Measurements from ENCODE around the gene USH2A.

USH2A gene

DNA sequence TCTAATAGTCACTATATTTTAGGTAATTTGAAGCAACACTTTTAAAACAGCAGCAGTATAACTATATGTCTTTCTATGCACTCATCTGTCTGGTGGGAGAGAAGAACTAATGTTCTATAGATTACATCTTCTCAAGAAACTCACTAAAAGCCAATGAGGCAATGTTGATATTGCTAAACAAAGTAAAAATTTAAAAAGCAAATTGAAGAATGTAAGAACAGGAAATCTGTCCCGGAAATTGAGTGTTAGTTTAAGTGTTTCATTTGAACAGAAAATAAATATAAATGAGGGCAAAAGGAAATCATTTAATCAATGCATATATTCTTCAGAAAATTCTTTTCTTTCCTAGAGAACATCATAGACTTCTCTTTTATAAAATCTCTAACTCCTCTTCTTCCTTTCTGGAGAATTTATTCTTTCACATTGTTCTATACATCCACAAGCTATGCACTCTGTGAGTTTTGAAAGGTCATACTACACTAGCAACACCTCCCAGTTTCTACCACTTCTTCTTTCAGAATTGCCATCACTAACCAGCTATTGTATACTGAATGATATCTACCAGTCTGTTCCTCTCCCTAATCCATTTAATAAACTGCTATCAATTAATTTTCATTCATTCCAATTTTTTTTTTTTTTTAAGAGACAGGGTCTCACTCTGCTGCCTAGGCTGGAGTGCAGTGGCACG is 153.0 kb downstream of the USH2A start:
- no peak for DNase-seq (ENCODE audit: low spot score)

DNA sequence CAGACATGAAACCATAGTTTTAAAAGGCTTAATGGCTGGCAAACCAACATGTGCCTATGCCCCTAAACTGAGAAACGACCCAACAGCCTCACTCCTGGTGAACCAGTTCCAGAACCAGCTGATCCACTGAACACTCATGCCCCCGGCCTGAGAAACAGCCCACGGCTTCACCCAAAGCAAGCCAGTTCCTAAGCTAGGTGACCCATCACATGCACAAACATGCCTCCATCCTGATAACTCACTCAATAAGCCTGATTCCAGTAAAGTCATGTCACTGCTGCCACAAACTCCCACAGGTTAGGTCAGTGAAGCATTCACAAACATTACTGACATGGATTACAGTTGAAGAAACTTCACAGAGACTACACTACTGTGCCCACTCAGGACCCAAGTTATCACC is 161.6 kb downstream of the USH2A start:
- no peak for DNase-seq (ENCODE audit: low spot score)

DNA sequence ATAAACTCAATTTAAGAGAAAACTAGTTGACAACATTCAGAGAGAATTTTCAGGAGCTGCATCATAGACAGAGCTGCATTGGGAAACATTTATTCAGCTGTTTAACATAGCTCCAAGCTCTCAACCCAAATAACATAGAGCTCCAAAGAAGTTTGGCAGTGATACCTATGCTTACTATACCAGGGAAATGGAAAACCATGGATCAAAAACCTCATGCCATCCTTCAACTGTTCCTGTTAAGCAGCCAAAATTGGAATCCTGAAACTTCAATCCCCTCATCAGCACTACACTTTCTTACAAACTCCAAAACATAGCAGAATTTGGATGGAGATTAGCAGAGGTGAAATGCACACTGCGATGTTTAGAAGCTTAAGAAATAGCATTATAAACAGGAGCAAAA is 164.4 kb downstream of the USH2A start:
- no peak for DNase-seq (ENCODE audit: low spot score)

DNA sequence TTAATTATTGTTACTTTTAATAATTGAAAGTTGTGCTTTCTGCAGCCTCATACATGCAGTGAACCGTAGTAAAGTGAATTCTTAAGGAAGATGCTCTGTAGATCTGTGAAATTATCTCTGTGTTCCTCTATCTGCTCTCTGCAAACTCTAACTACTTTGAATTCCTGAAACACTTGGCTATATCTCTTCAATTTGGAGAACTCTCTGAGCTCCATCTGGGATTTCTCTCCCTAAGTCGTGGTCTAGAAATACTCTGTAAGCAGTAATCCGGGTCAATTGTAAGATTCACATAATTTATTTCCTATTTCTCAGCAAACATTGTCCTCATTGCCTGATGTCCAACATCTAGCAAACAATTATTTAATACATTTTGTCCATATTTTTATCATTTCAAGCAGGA is 164.9 kb downstream of the USH2A start:
- DNase-seq (ENCODE audit: low spot score), result no peak

DNA sequence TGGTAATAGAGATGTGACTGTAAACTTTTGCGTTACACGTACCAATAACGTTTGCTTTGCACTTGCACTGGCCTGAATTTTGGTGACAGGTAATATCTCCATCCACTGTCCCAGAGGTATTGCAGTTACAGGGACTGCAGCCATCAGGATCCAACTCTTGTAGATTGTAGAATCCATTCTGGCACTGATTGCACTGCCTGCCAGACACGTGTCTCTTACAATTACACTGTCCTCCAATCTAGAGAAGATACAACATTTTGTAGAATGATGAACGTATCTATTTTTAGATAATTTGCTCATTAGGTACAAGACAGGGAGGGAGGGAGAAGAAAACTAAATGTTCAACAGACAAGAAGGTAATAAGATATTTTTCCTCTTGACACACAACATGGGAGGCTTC is 172.4 kb downstream of the USH2A start:
- no peak for DNase-seq (ENCODE audit: low spot score)

DNA sequence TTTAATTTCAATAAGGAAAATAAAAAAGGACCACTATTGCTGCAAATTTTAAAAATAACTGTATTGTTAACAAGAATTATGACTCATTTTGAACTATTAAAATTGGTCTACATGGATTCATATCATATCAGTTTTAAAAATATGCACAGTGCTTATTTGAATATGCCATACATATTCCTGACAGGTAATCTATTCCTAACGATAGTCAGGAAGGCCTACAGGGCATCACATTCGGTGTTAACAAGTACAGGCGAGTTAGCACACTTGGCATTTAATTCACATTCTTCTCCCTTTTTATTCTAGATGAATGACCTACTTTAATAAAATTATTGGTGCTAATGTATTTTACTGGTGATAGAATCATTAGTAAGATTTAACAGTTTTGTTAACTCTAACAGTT is 174.6 kb downstream of the USH2A start:
- no peak for DNase-seq (ENCODE audit: low spot score)

DNA sequence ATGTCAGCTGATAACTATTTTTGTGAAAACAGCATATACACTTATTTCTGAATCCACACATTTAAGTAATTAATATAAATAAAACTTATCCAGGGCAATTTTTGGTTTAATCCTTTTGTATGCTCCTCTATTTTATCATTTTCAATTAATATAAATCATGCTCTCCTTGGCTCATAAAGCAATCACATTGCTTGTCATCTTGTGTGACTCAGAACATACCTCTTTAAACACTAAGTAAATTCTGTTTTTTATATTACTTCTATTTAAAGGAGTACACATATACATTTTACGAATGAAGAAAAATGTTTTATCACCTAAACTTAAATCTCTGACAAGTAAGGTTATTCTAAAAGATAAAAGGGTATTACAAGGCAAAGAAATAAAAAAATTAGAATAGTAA is 175.3 kb downstream of the USH2A start:
- no peak for DNase-seq (ENCODE audit: low spot score)

DNA sequence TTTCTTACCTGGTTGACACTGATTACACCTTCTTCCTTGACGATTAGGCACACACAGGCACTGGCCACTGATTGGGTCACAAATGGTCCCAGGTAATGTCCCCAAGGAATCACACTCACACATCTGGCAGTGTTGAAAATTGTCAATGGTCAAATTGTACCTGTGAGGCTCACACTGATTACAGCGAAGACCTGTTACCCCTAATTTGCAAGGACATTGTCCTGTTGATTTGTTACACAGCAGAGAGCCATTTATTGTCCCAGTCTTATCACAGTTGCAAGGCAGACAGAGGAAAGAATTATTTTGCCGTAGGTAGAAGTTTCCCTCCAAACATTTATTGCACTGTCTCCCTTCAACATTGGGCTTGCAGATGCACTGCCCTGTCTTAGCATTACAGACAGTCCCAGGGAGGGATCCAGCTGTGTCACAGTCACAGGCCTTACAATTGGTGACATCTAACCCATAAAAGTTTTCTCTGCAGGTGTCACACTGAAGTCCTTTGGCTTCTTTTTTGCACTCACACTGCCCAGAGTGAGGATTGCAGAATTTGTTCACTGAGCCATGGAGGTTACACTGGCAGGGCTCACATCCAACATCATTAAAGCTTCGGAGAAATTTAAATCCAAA is 176.6 kb downstream of the USH2A start:
- no peak for DNase-seq (ENCODE audit: low spot score)

DNA sequence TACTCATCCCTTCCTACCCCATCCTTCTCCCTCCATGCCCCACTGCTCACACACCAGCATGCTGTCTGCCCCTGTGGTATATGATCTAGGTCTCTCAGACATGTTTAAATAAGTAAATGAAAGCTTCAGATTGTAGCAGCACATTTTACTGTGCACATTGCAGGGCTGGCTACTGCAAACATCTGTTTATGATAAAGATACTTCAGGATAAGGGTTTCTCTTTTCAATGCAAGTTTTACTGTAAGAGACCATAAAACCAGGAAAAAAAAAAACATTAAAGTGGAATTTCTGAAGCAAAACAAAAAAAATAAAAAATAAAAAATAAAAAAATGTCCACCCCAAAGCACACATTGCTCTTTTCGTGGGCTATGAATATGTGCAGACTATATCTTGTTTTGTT is 184.4 kb downstream of the USH2A start:
- DNase-seq (ENCODE audit: low spot score), result no peak

DNA sequence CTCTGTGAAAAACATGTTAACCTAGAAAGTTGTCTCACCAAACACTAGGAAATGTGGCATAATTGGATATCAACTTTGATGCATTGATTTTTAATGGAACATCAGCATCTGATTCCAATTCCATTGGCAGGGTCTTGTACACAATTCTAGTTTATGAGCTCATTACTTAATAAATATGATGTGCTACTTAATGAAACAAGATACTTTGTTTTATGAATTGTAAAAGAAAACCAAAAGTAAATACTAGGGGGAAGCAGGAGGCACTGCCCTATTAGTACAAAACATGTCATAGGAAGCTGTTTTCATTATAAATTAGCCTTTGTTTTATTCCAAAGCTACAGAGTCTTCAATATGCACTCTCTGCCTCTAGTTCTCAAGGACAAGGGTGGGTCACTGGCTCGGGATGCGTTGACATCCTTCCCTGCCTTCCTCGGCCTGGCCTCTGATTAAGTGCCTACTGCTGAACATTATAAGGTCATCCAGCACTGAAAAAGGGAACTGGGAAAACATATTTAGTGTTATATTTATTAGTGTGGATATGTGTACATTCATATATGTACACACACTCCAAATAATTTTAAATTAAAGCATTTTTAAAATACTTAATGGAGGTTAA is 185.2 kb downstream of the USH2A start:
- DNase-seq (ENCODE audit: low spot score), result no peak

DNA sequence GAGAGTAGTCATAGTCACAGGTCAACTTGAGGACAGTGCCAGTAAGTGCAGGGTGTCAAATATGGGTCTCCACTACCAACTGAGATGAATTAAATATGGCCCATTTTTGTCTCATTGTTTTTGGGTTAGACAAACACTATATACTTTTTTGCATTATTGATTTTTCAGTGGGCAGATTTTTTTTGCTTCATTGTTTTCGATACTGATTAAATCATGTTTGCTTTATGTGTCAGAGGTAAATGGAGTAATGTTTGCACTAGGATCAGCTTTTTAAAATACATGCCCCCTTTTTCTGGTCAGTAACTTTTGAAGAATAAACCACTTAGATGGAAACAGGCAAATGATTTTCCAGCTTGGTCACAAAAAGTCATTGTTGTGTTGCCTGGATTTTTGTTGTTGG is 199.0 kb downstream of the USH2A start:
- no peak for DNase-seq (ENCODE audit: low spot score)

DNA sequence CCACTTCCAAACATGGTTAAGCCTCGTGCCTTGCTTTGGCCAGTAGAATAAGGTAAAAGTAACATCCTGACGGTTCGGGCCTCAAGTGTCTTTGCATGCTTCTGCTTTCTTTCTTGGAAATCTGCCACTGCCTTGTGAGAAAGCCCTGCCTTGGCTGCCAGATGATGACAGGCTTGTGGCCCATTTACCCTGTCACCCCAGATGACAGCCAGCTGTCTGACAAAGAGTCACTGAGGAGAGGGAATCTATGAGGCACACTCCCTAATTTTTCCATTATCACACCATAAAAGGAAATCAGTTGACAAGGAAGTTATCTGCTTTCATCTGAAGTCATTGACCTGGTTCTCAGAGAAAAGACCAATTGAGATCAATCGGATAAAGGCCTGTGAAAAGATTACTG is 199.8 kb downstream of the USH2A start:
- no peak for DNase-seq (ENCODE audit: low spot score)

DNA sequence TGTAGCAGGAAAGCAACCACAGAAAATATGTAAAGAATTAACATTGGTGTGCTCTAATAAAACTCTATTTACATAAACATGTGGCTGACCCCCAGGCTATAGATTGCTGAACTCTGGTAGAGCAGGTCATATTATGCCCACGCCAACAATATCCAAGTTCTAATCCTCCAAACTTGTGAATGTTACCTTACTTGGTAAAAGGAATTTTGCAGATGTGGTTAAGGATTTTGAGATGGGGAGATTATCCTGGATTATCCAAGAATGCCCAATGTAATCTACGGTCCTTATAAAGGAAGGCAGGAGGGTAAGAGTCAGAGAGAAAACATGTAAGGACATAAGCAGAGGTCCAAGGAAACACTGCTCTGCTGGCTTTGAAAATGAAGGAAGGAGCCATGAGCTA is 201.0 kb downstream of the USH2A start:
- no peak for DNase-seq (ENCODE audit: low spot score)

DNA sequence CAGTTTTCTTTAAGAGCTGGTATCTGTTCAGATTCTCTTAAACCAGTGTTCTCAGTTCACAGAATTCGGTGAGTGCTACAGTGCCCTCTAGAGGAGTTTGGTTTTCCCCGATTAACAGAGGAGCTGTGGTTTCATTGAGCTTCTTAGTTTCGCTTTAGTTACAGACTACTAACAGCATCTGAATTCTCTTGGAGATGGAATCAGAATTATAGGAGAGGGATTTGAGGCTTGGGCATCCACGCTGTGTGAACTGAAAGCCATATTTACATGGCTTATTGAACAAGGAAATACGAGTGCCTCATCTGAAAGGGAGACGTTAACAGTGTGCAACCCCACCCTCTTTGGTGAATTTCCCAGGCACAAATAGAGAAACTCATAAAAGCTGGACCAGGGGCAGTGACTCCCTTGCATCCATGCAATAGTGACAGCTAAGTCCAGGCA is 202.0 kb downstream of the USH2A start:
- peak; percentile 24 for DNase-seq (ENCODE audit: low spot score)

DNA sequence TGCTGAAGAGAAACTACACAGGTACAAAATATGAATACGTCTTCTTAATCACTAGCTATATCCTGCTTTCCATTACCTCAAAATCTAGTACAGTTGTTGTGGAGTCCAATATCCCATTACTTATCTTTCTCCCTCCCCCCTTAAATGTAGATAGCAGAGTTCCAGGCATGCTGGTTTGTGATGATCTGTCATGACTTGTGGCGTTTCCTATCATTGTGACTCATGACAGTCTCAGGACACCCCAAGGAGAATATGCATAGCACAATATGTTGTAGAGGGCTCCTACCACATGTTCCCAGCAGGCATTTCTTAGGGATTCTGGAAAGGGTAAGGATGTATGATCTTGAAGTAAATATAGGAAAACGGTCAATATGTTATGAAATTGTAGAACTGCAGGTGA is 206.9 kb downstream of the USH2A start:
- no peak for DNase-seq (ENCODE audit: low spot score)

DNA sequence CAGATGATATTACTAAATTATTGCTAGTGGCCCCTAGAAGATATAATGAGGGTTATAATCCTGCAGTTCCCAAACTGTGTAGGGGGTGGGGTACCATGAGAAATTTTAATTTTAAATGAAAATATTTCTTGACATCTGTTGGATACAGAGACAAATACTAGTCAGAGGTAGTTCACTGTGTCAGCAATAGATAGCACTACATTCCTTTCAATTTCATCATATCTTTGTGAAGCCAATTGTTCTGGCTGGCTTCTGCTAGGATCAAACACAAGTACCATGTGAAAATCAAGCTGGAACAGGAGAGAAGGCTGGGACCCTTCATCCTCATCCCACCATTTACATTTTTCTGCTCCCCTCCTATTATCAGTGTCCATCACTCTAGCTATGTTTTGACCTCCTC is 208.1 kb downstream of the USH2A start:
- DNase-seq (ENCODE audit: low spot score), result no peak

DNA sequence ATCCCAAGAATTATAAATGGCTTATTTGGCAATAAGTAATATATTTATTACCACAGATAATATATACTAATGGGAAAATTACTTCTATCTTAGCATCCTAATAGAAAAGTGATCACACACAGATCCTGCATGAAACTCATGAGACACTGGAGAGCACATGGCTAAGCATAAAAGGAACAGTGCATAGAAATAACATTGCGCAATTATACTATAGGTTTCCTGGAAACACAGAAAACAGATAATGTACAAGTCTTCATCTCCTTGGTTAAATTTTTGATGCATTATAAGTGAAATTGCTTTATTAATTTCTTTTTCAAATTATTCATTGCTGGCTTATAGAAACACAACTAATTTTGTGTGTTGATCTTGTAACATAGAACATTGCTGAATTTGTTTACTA is 210.4 kb downstream of the USH2A start:
- DNase-seq (ENCODE audit: low spot score), result no peak

DNA sequence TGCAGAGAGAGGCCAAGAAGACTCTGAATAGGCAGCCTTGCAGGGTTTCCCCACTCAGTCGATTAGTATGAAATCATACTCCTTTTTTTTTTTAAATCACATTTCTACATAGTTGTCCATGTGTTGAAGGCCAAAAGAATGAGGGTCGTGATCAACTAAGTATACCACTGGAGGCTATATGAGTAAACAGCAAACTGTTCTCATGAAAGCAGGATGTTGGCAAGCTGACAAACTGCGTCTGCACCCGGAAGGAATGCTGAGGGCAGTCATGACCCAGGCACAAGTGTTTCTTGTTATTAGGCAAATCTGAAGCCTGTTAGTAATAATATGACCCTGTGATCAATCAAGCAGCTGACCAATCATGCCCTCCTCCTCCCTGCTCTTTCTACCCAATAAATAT is 213.2 kb downstream of the USH2A start:
- DNase-seq (ENCODE audit: low spot score), result no peak

DNA sequence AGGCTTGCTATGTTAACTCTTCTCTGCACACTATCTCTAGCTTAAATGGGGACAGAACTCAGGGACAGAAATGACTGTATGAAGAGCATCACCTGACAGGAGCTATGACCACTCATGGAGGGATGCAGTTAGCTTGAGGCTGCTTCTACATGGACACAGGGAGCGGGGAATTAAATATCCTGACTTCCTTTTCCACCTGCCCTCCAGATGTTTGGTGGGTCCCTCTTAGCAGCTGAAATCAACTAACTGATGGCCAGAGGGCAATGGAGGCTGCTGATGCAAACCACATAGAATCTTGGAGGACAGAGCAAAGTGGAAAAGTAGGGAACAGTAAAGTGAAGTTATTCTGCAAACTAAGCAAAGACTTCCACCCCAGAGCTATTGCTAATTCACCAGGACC is 214.1 kb downstream of the USH2A start:
- no peak for DNase-seq (ENCODE audit: low spot score)

DNA sequence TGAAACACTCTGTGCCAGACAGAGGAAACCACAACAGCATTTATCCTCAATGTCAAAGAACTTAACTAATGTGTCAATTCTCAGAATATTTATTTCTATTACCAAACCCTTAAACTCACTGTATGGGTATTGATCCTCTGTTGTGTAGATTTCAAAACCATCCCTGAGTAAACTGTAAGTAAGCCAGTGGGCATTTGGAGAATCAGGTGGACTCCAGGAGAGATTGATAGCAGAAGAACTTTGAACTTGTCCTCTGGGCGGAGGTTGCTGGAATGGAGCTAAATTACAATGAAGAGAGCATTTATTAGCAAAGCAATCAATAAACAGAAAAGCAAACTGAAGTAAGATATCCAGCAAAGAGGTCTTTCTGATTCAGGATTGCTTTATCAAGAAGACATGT is 216.1 kb downstream of the USH2A start:
- DNase-seq (ENCODE audit: low spot score), result no peak

DNA sequence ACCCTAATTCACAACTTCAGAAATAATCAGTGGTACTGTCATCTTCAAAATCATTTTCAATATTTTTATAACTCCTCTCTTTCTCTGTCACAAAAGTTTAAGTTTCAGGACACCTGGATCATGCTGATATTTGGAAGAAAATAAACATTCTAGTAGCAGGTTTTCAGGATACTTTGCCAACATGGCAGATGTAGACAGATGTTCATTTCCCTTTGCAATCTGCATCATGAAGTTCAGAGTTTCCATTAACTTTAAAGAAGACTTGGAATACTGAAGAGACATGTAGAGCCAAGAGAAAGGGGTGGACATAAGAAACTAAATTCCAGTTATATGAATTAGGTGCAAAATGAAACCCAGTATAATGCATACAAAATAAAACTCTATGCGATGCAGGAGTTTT is 218.1 kb downstream of the USH2A start:
- DNase-seq (ENCODE audit: low spot score), result no peak

DNA sequence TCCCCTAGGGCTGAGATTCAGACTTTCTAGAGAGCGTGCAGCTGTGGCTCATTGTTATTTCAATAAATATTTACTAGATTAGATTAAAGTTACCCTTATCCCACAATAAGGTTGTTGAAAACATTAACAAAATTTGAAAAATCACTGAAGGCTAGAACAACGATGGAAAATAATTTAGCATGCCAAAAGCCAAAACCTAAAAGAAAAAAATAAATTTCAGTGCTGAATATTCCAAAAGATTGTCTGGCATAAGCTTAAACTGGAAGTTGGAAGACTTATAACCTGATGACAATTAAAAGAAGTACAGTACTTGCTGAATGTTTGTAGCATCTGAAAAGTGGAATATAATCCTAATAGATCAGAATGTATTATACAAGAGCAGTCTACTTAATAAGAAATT is 221.3 kb downstream of the USH2A start:
- DNase-seq (ENCODE audit: low spot score), result no peak

DNA sequence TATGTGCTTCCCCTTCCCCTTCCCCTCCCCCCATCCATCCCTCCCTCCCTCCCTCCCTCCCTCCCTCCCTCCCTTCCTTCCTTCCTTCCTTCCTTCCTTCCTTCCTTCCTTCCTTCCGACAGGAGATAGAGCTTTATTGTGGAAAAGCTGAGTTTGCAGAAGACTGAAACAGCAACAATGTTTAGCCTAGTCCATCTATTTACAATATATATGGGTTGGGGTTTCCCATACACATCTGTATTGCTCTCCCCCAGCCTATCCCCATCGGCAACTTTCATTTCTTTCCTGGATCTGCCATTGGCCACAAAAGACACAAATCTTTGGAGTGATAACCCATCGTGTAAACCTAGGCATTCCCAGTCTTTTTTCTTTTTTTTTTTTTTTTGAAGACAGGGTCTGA is 222.3 kb downstream of the USH2A start:
- no peak for DNase-seq (ENCODE audit: low spot score)

DNA sequence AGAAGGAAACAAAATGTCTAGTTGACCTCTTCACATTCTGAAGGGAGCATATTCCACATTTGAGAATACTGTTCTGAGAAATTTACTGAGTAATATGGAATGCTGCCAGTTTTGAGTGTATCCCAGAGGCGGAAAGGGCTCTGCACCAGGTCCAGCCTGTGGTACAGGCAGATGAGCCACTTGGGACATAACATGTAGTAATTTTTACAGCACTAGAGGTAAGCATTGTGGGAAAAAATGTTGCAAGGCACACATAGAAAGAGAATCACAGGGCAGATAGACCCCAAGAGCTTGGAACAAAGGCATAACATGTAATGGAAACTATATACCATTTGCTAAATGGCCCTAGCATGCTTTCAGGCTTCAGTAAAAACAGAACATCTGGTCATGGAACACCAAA is 228.5 kb downstream of the USH2A start:
- no peak for DNase-seq (ENCODE audit: low spot score)
